ENCODE measurements around the gene STKLD1. TPM values are rescaled to one million over a fixed set of nuclear protein-coding genes. Genes with fewer than 3 reads are reported as not detected.
A peak's percentile ranks its signal among the peaks of the same experiment; 100 is the strongest.
"Not testable (repeated sequence)": the region's sequence is repeated elsewhere in the genome, so short reads cannot be mapped to it uniquely, and the experiment has no call there.

The STKLD1 gene
- polyA plus RNA-seq, 10 donors, result 0.87 to 2.1 (median 1.6) TPM

GRCh38 chr9:133384736-133385321 is 8.7 kb downstream of the STKLD1 start:
- no peak for DNase-seq

GRCh38 chr9:133385452-133385851 is 9.3 kb downstream of the STKLD1 start:
- DNase-seq, result no peak

GRCh38 chr9:133386338-133386737 is 10.2 kb downstream of the STKLD1 start:
- no peak for DNase-seq

- no peak for DNase-seq
Measured at GRCh38 chr9:133387680-133388079, 11.5 kb downstream of the STKLD1 start.

- no peak for DNase-seq
Measured at GRCh38 chr9:133389025-133389557, 12.9 kb downstream of the STKLD1 start.

GRCh38 chr9:133389562-133389961 is 13.4 kb downstream of the STKLD1 start:
- no peak for DNase-seq

- DNase-seq, result no peak
Measured at GRCh38 chr9:133390713-133391112, 14.5 kb downstream of the STKLD1 start.

GRCh38 chr9:133391449-133391848 is 15.3 kb downstream of the STKLD1 start:
- DNase-seq, result not testable (repeated sequence)

GRCh38 chr9:133392308-133392707 is 16.1 kb downstream of the STKLD1 start:
- not testable (repeated sequence) for DNase-seq

- no peak for DNase-seq
Measured at GRCh38 chr9:133393399-133393798, 17.2 kb downstream of the STKLD1 start.

GRCh38 chr9:133394687-133395271 is 18.6 kb downstream of the STKLD1 start:
- no peak for DNase-seq

- DNase-seq, result no peak
Measured at GRCh38 chr9:133396952-133397351, 20.8 kb downstream of the STKLD1 start.

- DNase-seq, result no peak
Measured at GRCh38 chr9:133397370-133397769, 21.2 kb downstream of the STKLD1 start.

GRCh38 chr9:133397895-133398294 is 21.7 kb downstream of the STKLD1 start:
- no peak for DNase-seq

- DNase-seq, result no peak
Measured at GRCh38 chr9:133400292-133400691, 24.1 kb downstream of the STKLD1 start.

- DNase-seq, result no peak
Measured at GRCh38 chr9:133401588-133401987, 25.4 kb downstream of the STKLD1 start.

GRCh38 chr9:133402689-133403088 is 26.5 kb downstream of the STKLD1 start:
- DNase-seq, result no peak

GRCh38 chr9:133403766-133404453 is 27.7 kb downstream of the STKLD1 start:
- DNase-seq, result no peak

GRCh38 chr9:133404454-133405002 is 28.4 kb downstream of the STKLD1 start:
- no peak for DNase-seq

GRCh38 chr9:133405508-133406438 is 29.6 kb downstream of the STKLD1 start:
- peak; percentile 20 to 66 (median 65) for DNase-seq

- peak; percentile 36 to 79 (median 65) for DNase-seq
Measured at GRCh38 chr9:133406480-133407307, 30.5 kb downstream of the STKLD1 start.
